ENCODE measurements around the gene GIPC2.

DNA sequence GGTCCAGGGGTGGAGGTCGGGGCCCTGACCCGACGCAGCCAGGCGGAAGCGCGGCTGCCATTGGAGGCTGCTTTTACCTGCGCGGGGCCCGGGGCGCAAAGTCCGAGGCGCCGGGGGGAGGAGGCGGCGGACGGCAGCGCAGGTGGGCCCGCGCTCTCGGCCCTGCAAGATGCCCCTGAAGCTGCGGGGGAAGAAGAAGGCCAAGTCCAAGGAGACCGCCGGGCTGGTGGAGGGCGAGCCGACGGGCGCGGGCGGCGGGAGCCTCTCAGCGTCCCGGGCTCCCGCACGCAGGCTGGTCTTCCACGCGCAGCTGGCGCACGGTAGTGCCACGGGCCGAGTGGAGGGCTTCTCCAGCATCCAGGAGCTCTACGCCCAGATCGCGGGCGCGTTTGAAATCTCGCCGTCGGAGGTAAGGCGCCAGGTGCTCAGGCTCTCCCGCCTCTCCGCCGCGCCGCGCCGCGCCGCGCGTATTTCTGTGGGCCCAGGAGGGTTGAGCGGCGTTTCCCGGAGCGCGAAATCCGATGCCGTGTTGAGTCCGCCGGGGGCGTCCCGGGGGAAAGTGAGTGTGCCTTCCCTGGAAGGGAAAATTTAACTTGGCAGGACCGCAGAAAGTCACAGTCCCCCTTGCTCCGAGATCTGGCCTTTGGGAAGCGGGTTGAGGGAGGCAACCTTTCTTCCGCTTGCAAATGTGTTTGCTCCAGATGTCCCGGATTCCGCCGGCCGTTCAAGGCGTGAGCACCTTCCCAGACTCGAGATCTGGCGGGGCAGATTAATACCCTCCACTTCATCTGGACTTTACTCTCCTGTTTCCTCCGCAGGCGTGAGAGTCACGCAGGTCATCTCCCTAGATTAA is at the start of gene GIPC2:
- TF ChIP-seq POLR2A (IDR thresholded peaks at IDR 0.05; ENCODE audit: low read length) (no peak), GATA1 (IDR thresholded peaks at IDR 0.05; ENCODE audit: low read depth, low read length) (no peak)
